K562 (cell line): ENCODE measurements around the gene MGAT1. TPM values are rescaled to one million over a fixed set of nuclear protein-coding genes. Genes with fewer than 3 reads are reported as not detected.

Experiments
- ARID4B ChIP-seq: sonication (generic); formaldehyde crosslinking; IDR thresholded peaks from 2 replicates; pipeline ENCODE4 v1.8.0; 2022; ENCODE audit warnings: mild to moderate bottlenecking, missing genetic modification reagents
- CBFA2T3 ChIP-seq: fragments of 450-650 bp; IDR thresholded peaks from 2 replicates; pipeline ENCODE4 v1.6.1; 2017
- ELK1 ChIP-seq: sonication (generic); formaldehyde crosslinking; IDR thresholded peaks from 2 replicates; pipeline ENCODE4 v1.8.1; 2022; ENCODE audit warnings: missing genetic modification reagents
- EP300 ChIP-seq: IDR thresholded peaks from 2 replicates; pipeline ENCODE4 v1.6.1; 2012; ENCODE audit warnings: low read length, improper control_type of control experiment
- JUN ChIP-seq, 2 experiments: sonication (generic) in 1 of 2; formaldehyde crosslinking in 1 of 2; IDR thresholded peaks; 2 replicates each; pipeline versions ENCODE4 v1.6.1 to v1.8.0; 2012 to 2022; ENCODE audit warnings: borderline replicate concordance in 2 of 2, mild to moderate bottlenecking in 2 of 2, improper control_type of control experiment in 1 of 2, low read depth in 1 of 2, low read length in 1 of 2, missing genetic modification reagents in 1 of 2
- MITF ChIP-seq: IDR thresholded peaks from 2 replicates; pipeline ENCODE4 v1.6.1; 2014; ENCODE audit warnings: antibody characterized with exemption
- MXI1 ChIP-seq: IDR thresholded peaks from 2 replicates; pipeline ENCODE4 v1.6.1; 2011; ENCODE audit warnings: low read depth, mild to moderate bottlenecking, improper control_type of control experiment, low read length
- MYC ChIP-seq, 2 experiments: fragments of 250-450 bp in 1 of 2; sonication (Bioruptor Pico) in 1 of 2; IDR thresholded peaks; 2 replicates each; pipeline versions ENCODE4 v1.5.1 to v1.6.1; 2012 to 2021; ENCODE audit warnings: low read depth in 2 of 2, borderline replicate concordance in 1 of 2, improper control_type of control experiment in 1 of 2, low read length in 1 of 2, mild to moderate bottlenecking in 1 of 2, moderate library complexity in 1 of 2
- NR2C2 ChIP-seq, 2 experiments: fragments of 200-800 bp in 1 of 2; sonication (Bioruptor generic) in 1 of 2; sonication (generic) in 1 of 2; formaldehyde crosslinking in 1 of 2; IDR thresholded peaks; 2 replicates each; pipeline versions ENCODE4 v1.6.1 to v1.8.0; 2016 to 2022; ENCODE audit warnings: mild to moderate bottlenecking in 1 of 2, missing compliant biosample characterization in 1 of 2, missing genetic modification characterization in 1 of 2, missing genetic modification reagents in 1 of 2
- POLR2A ChIP-seq: fragments of 450-650 bp; conservative IDR thresholded peaks from 2 replicates; pipeline ENCODE4 v1.6.1; 2016
- TAF7 ChIP-seq: fragments of 450-650 bp; IDR thresholded peaks from 2 replicates; pipeline ENCODE4 v1.6.1; 2016; ENCODE audit warnings: missing genetic modification characterization, missing compliant biosample characterization
- TEAD1 ChIP-seq, 2 experiments: fragments of 450-650 bp in 1 of 2; sonication (generic) in 1 of 2; formaldehyde crosslinking; IDR thresholded peaks; 2 replicates each; pipeline versions ENCODE4 v1.4.0 to v1.8.0; 2020 to 2022; ENCODE audit warnings: mild to moderate bottlenecking in 2 of 2, missing genetic modification reagents in 1 of 2
- U2AF1 ChIP-seq: fragments of 200-400 bp; formaldehyde crosslinking; optimal IDR thresholded peaks from 2 replicates; pipeline ENCODE3; 2017; ENCODE audit warnings: mild to moderate bottlenecking, low read depth, low read length, moderate library complexity
- ZFX ChIP-seq: sonication (generic); formaldehyde crosslinking; IDR thresholded peaks from 2 replicates; pipeline ENCODE4 v1.8.0; 2022; ENCODE audit warnings: mild to moderate bottlenecking, missing genetic modification reagents, moderate library complexity
- ZNF224 ChIP-seq: sonication (generic); formaldehyde crosslinking; IDR thresholded peaks from 2 replicates; pipeline ENCODE4 v1.8.0; 2022; ENCODE audit warnings: mild to moderate bottlenecking, missing genetic modification reagents
- ZNF431 ChIP-seq: sonication (generic); formaldehyde crosslinking; IDR thresholded peaks from 2 replicates; pipeline ENCODE4 v1.8.0; 2022; ENCODE audit warnings: mild to moderate bottlenecking, missing genetic modification reagents
- ZNF766 ChIP-seq: fragments of 200-800 bp; sonication (Bioruptor generic); conservative IDR thresholded peaks from 2 replicates; pipeline ENCODE4 v1.6.1; 2016; ENCODE audit warnings: missing genetic modification characterization, missing compliant biosample characterization
- polyA plus RNA-seq, 8 experiments: library from polyadenylated mRNA; depleted of rRNA in 4 of 8; stranded (reverse) in 5 of 8; unstranded in 3 of 8; fragments of >200 nt; fragmentation: Nextera tagmentation in 2 of 8; fragmentation: Illumina TruSeq in 1 of 8; extraction: Ambion mirVana in 2 of 8; extraction: Trizol in 1 of 8; gene quantifications; 2 replicates each; pipeline versions ENCODE4 v1.2.1 to v1.2.3, GENCODE V29; 2011 to 2014; ENCODE audit warnings: inconsistent platforms in 1 of 8, missing spikeins in 1 of 8
- total RNA-seq, 7 experiments: library from RNA; depleted of rRNA in 6 of 7; stranded (reverse); fragments of >200 nt in 6 of 7; fragmentation: Illumina TruSeq in 2 of 7; extraction: Trizol in 2 of 7; gene quantifications; 2 replicates each; pipeline versions ENCODE4 v1.2.1 to v1.2.3, GENCODE V29; 2011 to 2021; ENCODE audit warnings: low replicate concordance in 1 of 7

Gene MGAT1
- total and polyA plus RNA-seq, 9 of the 15 experiments (the other 6 are each of a cell fraction or from before 2014, with no cell fraction given), result 3.9 to 82.7 (median 44.5) TPM

- TF ChIP-seq ELK1 (CRISPR knock-in tag) (no peak), MITF (0 out of 2 replicates have a peak, but pooled peaks have one; percentile 54), EP300 (0 out of 2 replicates have a peak, but pooled peaks have one; percentile 32), MXI1 (0 out of 2 replicates have a peak, but pooled peaks have one; percentile 28), ZNF766 (CRISPR knock-in tag) (peak; percentile 63), ZNF431 (no peak), ARID4B (CRISPR knock-in tag) (peak; percentile 70; the same call in 1 of the 2 replicates), MYC (IDR thresholded peaks at IDR 0.05; ENCODE audit: low read depth, low read length) (peak; percentile 57; the same call in 1 of the 2 replicates), MYC (CRISPR knock-in tag; IDR thresholded peaks at IDR 0.05; ENCODE audit: borderline replicate concordance, low read depth) (0 out of 2 replicates have a peak, but pooled peaks have one; percentile 9), CBFA2T3 (no peak), NR2C2 (CRISPR knock-in tag; IDR thresholded peaks at IDR 0.05) (0 out of 2 replicates have a peak, but pooled peaks have one; percentile 12), NR2C2 (tag; IDR thresholded peaks at IDR 0.05) (0 out of 2 replicates have a peak, but pooled peaks have one; percentile 15), ZFX (peak; percentile 86), U2AF1 (no peak), TAF7 (tag) (no peak), TEAD1 (CRISPR knock-in tag; IDR thresholded peaks at IDR 0.05) (peak in 1 of 2 experiments; percentile 58; a peak in 1 of 4 replicates), JUN (IDR thresholded peaks at IDR 0.05; ENCODE audit: borderline replicate concordance, low read depth, low read length) (no peak), JUN (CRISPR knock-in tag; IDR thresholded peaks at IDR 0.05; ENCODE audit: borderline replicate concordance) (peak; percentile 71; the same call in 1 of the 2 replicates), ZNF224 (CRISPR knock-in tag) (peak; percentile 67; the same call in 1 of the 2 replicates), POLR2A (0 out of 2 replicates have a peak, but pooled peaks have one; percentile 17)
Observed at GRCh38 chr5:180803181-180804128, 849 bp upstream of the MGAT1 start (continued).
